ENCODE measurements around the gene TSTD2. TPM values are rescaled to one million over a fixed set of nuclear protein-coding genes. Genes with fewer than 3 reads are reported as not detected.
"Not testable (repeated sequence)": the region's sequence is repeated elsewhere in the genome, so short reads cannot be mapped to it uniquely, and the experiment has no call there.

The TSTD2 gene
- total RNA-seq, 5 donors from 2014 or later (not counting 1 experiment from before 2014, with no cell fraction given), result 15.4 to 24.0 (median 17.9) TPM

DNA sequence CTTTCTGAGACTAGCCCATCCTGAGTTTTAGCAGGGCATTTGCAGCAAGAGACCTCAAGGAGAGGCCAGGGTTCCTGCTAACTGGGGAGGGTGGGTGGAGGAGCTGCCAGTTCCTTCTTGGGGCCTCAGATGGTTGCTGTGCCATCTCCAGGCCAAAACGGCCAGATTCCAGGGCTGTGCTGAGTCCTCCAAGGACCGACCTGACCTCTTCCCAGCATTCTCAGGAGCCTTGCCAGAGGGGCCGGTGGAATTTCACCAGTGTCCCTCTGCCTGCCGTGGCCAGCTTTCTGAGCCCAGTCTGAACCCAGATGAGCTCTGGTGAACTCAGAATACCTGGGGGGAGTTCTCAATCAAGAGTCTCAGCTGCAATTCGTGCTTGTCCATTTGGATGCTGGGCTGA is 54.3 kb downstream of the TSTD2 start:
- DNase-seq, result no peak
- Mint-ChIP-seq H3K9me3 (peaks cover 0 to 6% (median 0%) of the 10 kb centered on the region in 3 donors), H3K27me3 (peaks cover 0 to 1% of the 10 kb centered on the region in 2 donors), H3K27ac (no peak overlapping the region), H3K4me3 (no peak overlapping the region), H3K36me3 (peaks cover 3% of the 10 kb centered on the region), H3K4me1 (peaks cover 15 to 23% (median 19%) of the 10 kb centered on the region in 3 donors)
- H3K9me3 ChIP-seq, result no peaks in the 10 kb centered on the region
- peaks cover 4 to 9% of the 10 kb centered on the region in 2 experiments for H3K4me1 ChIP-seq (ENCODE audit: control insufficient read depth in 1 of 2, extremely low read depth in 1 of 2, insufficient read depth in 2 of 2, low read length in 2 of 2)
- ChIA-PET POLR2A (no interaction called here), CTCF (interaction anchor here in 1 of 2 donors (0.6 kb wide), 1 partner anchor 34 kb away, joined by 3 read pairs; no protein-coding TSS in a partner anchor)
- peaks cover 0 to 5% of the 10 kb centered on the region in 2 experiments for H3K27me3 ChIP-seq (replicated peaks in 1 of 2; ENCODE audit: control insufficient read depth in 2 of 2, extremely low read depth in 1 of 2, insufficient read depth in 2 of 2, low read length in 1 of 2)
- H3K4me3 ChIP-seq (ENCODE audit: control insufficient read depth in 1 of 2, extremely low read depth in 1 of 2, low read length in 1 of 2), result no peak overlapping the region
- no peaks in the 10 kb centered on the region for H3K36me3 ChIP-seq (ENCODE audit: control insufficient read depth in 2 of 2, extremely low read depth in 1 of 2, insufficient read depth in 1 of 2, low read length in 1 of 2)
- WGBS (ENCODE audit: insufficient coverage), result 84% methylated on average over 4 of the region's 5 CpGs
- H3K27ac ChIP-seq (ENCODE audit: low read length), result no peak overlapping the region
- no peak for ATAC-seq (replicated peaks in 1 of 4)

- H3K4me1 Mint-ChIP-seq, result peaks cover 15 to 23% (median 21%) of the 10 kb centered on the region in 3 donors
- ATAC-seq (replicated peaks in 1 of 4) (no peak), DNase-seq (no peak)
- no peaks in the 10 kb centered on the region for H3K9me3 ChIP-seq
- no peak overlapping the region for H3K4me3 ChIP-seq (ENCODE audit: control insufficient read depth in 1 of 2, extremely low read depth in 1 of 2, low read length in 1 of 2)
- peaks cover 0 to 6% (median 0%) of the 10 kb centered on the region in 3 donors for H3K9me3 Mint-ChIP-seq
- peaks cover 4 to 9% of the 10 kb centered on the region in 2 experiments for H3K4me1 ChIP-seq (ENCODE audit: control insufficient read depth in 1 of 2, extremely low read depth in 1 of 2, insufficient read depth in 2 of 2, low read length in 2 of 2)
- H3K4me3 Mint-ChIP-seq, result no peak overlapping the region
- WGBS (ENCODE audit: insufficient coverage), result 74% methylated on average over 5 of the region's 5 CpGs
- no peaks in the 10 kb centered on the region for H3K36me3 ChIP-seq (ENCODE audit: control insufficient read depth in 2 of 2, extremely low read depth in 1 of 2, insufficient read depth in 1 of 2, low read length in 1 of 2)
- CTCF ChIA-PET, result no interaction called here
- POLR2A ChIA-PET, result no interaction called here
- no peak overlapping the region for H3K27ac Mint-ChIP-seq
- peaks cover 3% of the 10 kb centered on the region for H3K36me3 Mint-ChIP-seq
- peaks cover 0 to 1% of the 10 kb centered on the region in 2 donors for H3K27me3 Mint-ChIP-seq
- peaks cover 0 to 5% of the 10 kb centered on the region in 2 experiments for H3K27me3 ChIP-seq (replicated peaks in 1 of 2; ENCODE audit: control insufficient read depth in 2 of 2, extremely low read depth in 1 of 2, insufficient read depth in 2 of 2, low read length in 1 of 2)
- H3K27ac ChIP-seq (ENCODE audit: low read length), result no peak overlapping the region
These were observed 56.1 kb downstream of the TSTD2 start for GRCh38 chr9:97577051-97577450.

GRCh38 chr9:97575673-97576200 is 57.4 kb downstream of the TSTD2 start:
- ChIA-PET POLR2A (no interaction called here), CTCF (interaction anchor here in 1 of 2 donors (1.1 kb wide), 1 partner anchor 23 kb away, joined by 5 read pairs; no protein-coding TSS in a partner anchor)
- peak overlapping the region; percentile 11 to 19 for H3K27ac Mint-ChIP-seq
- Histone ChIP-seq H3K4me1 (ENCODE audit: control insufficient read depth in 1 of 2, extremely low read depth in 1 of 2, insufficient read depth in 2 of 2, low read length in 2 of 2) (peaks cover 4 to 9% of the 10 kb centered on the region in 2 experiments), H3K9me3 (no peaks in the 10 kb centered on the region), H3K27me3 (replicated peaks in 1 of 2; ENCODE audit: control insufficient read depth in 2 of 2, extremely low read depth in 1 of 2, insufficient read depth in 2 of 2, low read length in 1 of 2) (peaks cover 0 to 5% of the 10 kb centered on the region in 2 experiments), H3K27ac (ENCODE audit: low read length) (no peak overlapping the region), H3K4me3 (ENCODE audit: control insufficient read depth in 1 of 2, extremely low read depth in 1 of 2, low read length in 1 of 2) (peak overlapping the region; percentile 47), H3K36me3 (ENCODE audit: control insufficient read depth in 2 of 2, extremely low read depth in 1 of 2, insufficient read depth in 1 of 2, low read length in 1 of 2) (no peaks in the 10 kb centered on the region)
- ATAC-seq (replicated peaks in 1 of 4), result peak in 3 of 4 experiments; percentile 23 to 55 (median 25)
- H3K9me3 Mint-ChIP-seq, result peaks cover 0 to 6% (median 0%) of the 10 kb centered on the region in 3 donors
- H3K36me3 Mint-ChIP-seq, result peaks cover 3% of the 10 kb centered on the region
- peak overlapping the region; percentile 89 to 93 (median 91) for H3K4me3 Mint-ChIP-seq
- DNase-seq, result peak in 1 of 35 experiments; percentile 14
- H3K4me1 Mint-ChIP-seq, result peaks cover 15 to 23% (median 21%) of the 10 kb centered on the region in 3 donors
- 65% methylated on average over 6 of the region's 11 CpGs for WGBS (ENCODE audit: insufficient coverage)
- peaks cover 0 to 1% of the 10 kb centered on the region in 2 donors for H3K27me3 Mint-ChIP-seq

- Mint-ChIP-seq H3K27ac (peak overlapping the region; percentile 90 to 95), H3K4me3 (peak overlapping the region; percentile 89 to 93 (median 91)), H3K4me1 (peaks cover 15 to 23% (median 21%) of the 10 kb centered on the region in 3 donors)
- H3K4me3 ChIP-seq (ENCODE audit: control insufficient read depth in 1 of 2, extremely low read depth in 1 of 2, low read length in 1 of 2), result peak overlapping the region; percentile 47
- H3K27ac ChIP-seq (ENCODE audit: low read length); H3K9me3 ChIP-seq; H3K36me3 Mint-ChIP-seq; H3K4me1 ChIP-seq (ENCODE audit: control insufficient read depth in 1 of 2, extremely low read depth in 1 of 2, insufficient read depth in 2 of 2, low read length in 2 of 2); H3K9me3 Mint-ChIP-seq; H3K27me3 Mint-ChIP-seq; H3K27me3 ChIP-seq (replicated peaks in 1 of 2; ENCODE audit: control insufficient read depth in 2 of 2, extremely low read depth in 1 of 2, insufficient read depth in 2 of 2, low read length in 1 of 2); POLR2A ChIA-PET; H3K36me3 ChIP-seq (ENCODE audit: control insufficient read depth in 2 of 2, extremely low read depth in 1 of 2, insufficient read depth in 1 of 2, low read length in 1 of 2): not testable (repeated sequence)
- DNase-seq (peak in 34 of 35 experiments; percentile 14 to 63 (median 34)), ATAC-seq (replicated peaks in 1 of 4) (peak; percentile 69 to 74 (median 70))
- CTCF ChIA-PET, result interaction anchor here in 1 of 2 donors (1.1 kb wide), 1 partner anchor 24 kb away, joined by 5 read pairs; no protein-coding TSS in a partner anchor
- 54% methylated on average over 13 of the region's 21 CpGs for WGBS (ENCODE audit: insufficient coverage)
These were observed 58.1 kb downstream of the TSTD2 start for GRCh38 chr9:97574921-97575672.

DNA sequence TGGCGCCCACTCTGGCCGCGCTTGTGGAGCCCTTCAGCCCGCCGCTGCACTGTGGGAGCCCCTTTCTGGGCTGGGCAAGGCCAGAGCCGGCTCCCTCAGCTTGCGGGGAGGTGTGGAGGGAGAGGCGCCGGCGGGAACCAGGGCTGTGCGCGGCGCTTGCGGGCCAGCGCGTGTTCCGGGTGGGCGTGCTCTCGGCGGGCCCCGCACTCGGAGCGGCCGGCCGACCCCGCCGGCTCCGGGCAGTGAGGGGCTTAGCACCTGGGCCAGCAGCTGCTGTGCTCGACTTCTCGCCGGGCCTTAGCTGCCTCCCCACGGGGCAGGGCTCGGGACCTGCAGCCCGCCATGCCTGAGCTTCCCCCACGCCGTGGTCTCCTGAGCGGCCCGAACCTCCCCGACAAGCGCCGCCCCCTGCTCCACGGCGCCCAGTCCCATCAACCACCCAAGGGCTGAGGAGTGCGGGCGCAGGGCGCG is 59.0 kb downstream of the TSTD2 start:
- CTCF ChIA-PET, result interaction anchor here in 1 of 2 donors (1.1 kb wide), 1 partner anchor 24 kb away, joined by 5 read pairs; no protein-coding TSS in a partner anchor
- H3K4me1 ChIP-seq (ENCODE audit: control insufficient read depth in 1 of 2, extremely low read depth in 1 of 2, insufficient read depth in 2 of 2, low read length in 2 of 2); ATAC-seq (replicated peaks in 1 of 4); H3K9me3 Mint-ChIP-seq; POLR2A ChIA-PET; H3K36me3 Mint-ChIP-seq; H3K9me3 ChIP-seq; DNase-seq; H3K27me3 Mint-ChIP-seq; H3K27ac Mint-ChIP-seq; H3K4me3 Mint-ChIP-seq; H3K36me3 ChIP-seq (ENCODE audit: control insufficient read depth in 2 of 2, extremely low read depth in 1 of 2, insufficient read depth in 1 of 2, low read length in 1 of 2); H3K27ac ChIP-seq (ENCODE audit: low read length); H3K27me3 ChIP-seq (replicated peaks in 1 of 2; ENCODE audit: control insufficient read depth in 2 of 2, extremely low read depth in 1 of 2, insufficient read depth in 2 of 2, low read length in 1 of 2); H3K4me3 ChIP-seq (ENCODE audit: control insufficient read depth in 1 of 2, extremely low read depth in 1 of 2, low read length in 1 of 2): not testable (repeated sequence)
- WGBS (ENCODE audit: insufficient coverage), result 91% methylated on average over 25 of the region's 47 CpGs
- H3K4me1 Mint-ChIP-seq, result peaks cover 15 to 23% (median 21%) of the 10 kb centered on the region in 3 donors

- no peaks in the 10 kb centered on the region for H3K9me3 ChIP-seq
- no peak overlapping the region for H3K4me3 Mint-ChIP-seq
- no peak overlapping the region for H3K27ac Mint-ChIP-seq
- peaks cover 3% of the 10 kb centered on the region for H3K36me3 Mint-ChIP-seq
- H3K4me1 Mint-ChIP-seq, result peaks cover 15 to 23% (median 21%) of the 10 kb centered on the region in 3 donors
- ChIA-PET POLR2A (no interaction called here), CTCF (no interaction called here)
- H3K27ac ChIP-seq (ENCODE audit: low read length), result no peak overlapping the region
- no peaks in the 10 kb centered on the region for H3K36me3 ChIP-seq (ENCODE audit: control insufficient read depth in 2 of 2, extremely low read depth in 1 of 2, insufficient read depth in 1 of 2, low read length in 1 of 2)
- ATAC-seq (replicated peaks in 1 of 4), result no peak
- H3K27me3 ChIP-seq (replicated peaks in 1 of 2; ENCODE audit: control insufficient read depth in 2 of 2, extremely low read depth in 1 of 2, insufficient read depth in 2 of 2, low read length in 1 of 2), result peaks cover 0 to 2% of the 10 kb centered on the region in 2 experiments
- peaks cover 4 to 9% of the 10 kb centered on the region in 2 experiments for H3K4me1 ChIP-seq (ENCODE audit: control insufficient read depth in 1 of 2, extremely low read depth in 1 of 2, insufficient read depth in 2 of 2, low read length in 2 of 2)
- no peak overlapping the region for H3K4me3 ChIP-seq (ENCODE audit: control insufficient read depth in 1 of 2, extremely low read depth in 1 of 2, low read length in 1 of 2)
- no peak for DNase-seq
- WGBS (ENCODE audit: insufficient coverage), result 100% methylated on average over 1 of the region's 5 CpGs
- no peaks in the 10 kb centered on the region for H3K27me3 Mint-ChIP-seq
- no peaks in the 10 kb centered on the region for H3K9me3 Mint-ChIP-seq
These were observed 59.6 kb downstream of the TSTD2 start for GRCh38 chr9:97573482-97574073.
